Mucosa of stomach (tissue), 1 donor: ENCODE results near the gene GMEB2.
"Not testable (repeated sequence)": the region's sequence is repeated elsewhere in the genome, so short reads cannot be mapped to it uniquely, and the experiment has no call there.

Source experiments
- H3K27me3 ChIP-seq: one replicate; pipeline ENCODE4 v1.7.0; 2013; ENCODE audit warnings: mild to moderate bottlenecking, low read length; ENCODE audit not compliant: control insufficient read depth, insufficient read depth
- H3K36me3 ChIP-seq: one replicate; pipeline ENCODE4 v1.7.0; 2013; ENCODE audit warnings: low read length; ENCODE audit not compliant: control insufficient read depth, insufficient read depth
- H3K4me1 ChIP-seq: one replicate; pipeline ENCODE4 v1.7.0; 2013; ENCODE audit warnings: mild to moderate bottlenecking, low read length; ENCODE audit not compliant: control insufficient read depth, insufficient read depth
- H3K4me3 ChIP-seq: one replicate; pipeline ENCODE4 v1.7.0; 2013; ENCODE audit warnings: low read length
- H3K9ac ChIP-seq: one replicate; pipeline ENCODE4 v1.7.0; 2013; ENCODE audit warnings: mild to moderate bottlenecking, low read length, moderate library complexity
- H3K9me3 ChIP-seq: one replicate; pipeline ENCODE4 v1.7.0; 2013; ENCODE audit warnings: mild to moderate bottlenecking, low read length, moderate library complexity; ENCODE audit not compliant: control insufficient read depth
- donor health status: Pancreatic carcinoma.

The GMEB2 gene

GRCh38 chr20:63630956-63631355 lies 4.1 kb upstream of the GMEB2 start:
- not testable (repeated sequence) for H3K9me3 ChIP-seq, H3K36me3 ChIP-seq, H3K27me3 ChIP-seq, H3K9ac ChIP-seq, H3K4me3 ChIP-seq
- H3K4me1 ChIP-seq: peaks cover 11% of the 10 kb centered on the region

- Histone ChIP-seq H3K27me3 (no peaks in the 10 kb centered on the region), H3K36me3 (no peaks in the 10 kb centered on the region), H3K9me3 (no peaks in the 10 kb centered on the region), H3K9ac (peak overlapping the region; percentile 88), H3K4me3 (peak overlapping the region; percentile 80), H3K4me1 (peaks cover 11% of the 10 kb centered on the region)
Observed at GRCh38 chr20:63628246-63628975, 1.5 kb upstream of the GMEB2 start.

- Histone ChIP-seq H3K9ac (peak overlapping the region; percentile 88), H3K4me3 (peak overlapping the region; percentile 84), H3K9me3 (no peaks in the 10 kb centered on the region), H3K27me3 (no peaks in the 10 kb centered on the region), H3K36me3 (no peaks in the 10 kb centered on the region), H3K4me1 (peaks cover 11% of the 10 kb centered on the region)
Observed at GRCh38 chr20:63627751-63628245, 897 bp upstream of the GMEB2 start.

GRCh38 chr20:63627129-63627750 lies 339 bp upstream of the GMEB2 start:
- Histone ChIP-seq H3K27me3 (no peaks in the 10 kb centered on the region), H3K9me3 (no peaks in the 10 kb centered on the region), H3K9ac (peak overlapping the region; percentile 88), H3K4me3 (peak overlapping the region; percentile 84), H3K4me1 (peaks cover 11% of the 10 kb centered on the region), H3K36me3 (no peaks in the 10 kb centered on the region)

- Histone ChIP-seq H3K9ac (peak overlapping the region; percentile 97), H3K27me3 (no peaks in the 10 kb centered on the region), H3K4me3 (peak overlapping the region; percentile 87), H3K4me1 (peaks cover 11% of the 10 kb centered on the region), H3K36me3 (no peaks in the 10 kb centered on the region), H3K9me3 (no peaks in the 10 kb centered on the region)
Observed at GRCh38 chr20:63625771-63626423, 1.0 kb downstream of the GMEB2 start.

GRCh38 chr20:63624486-63624885 lies 2.4 kb downstream of the GMEB2 start:
- no peak overlapping the region for H3K9ac ChIP-seq
- H3K4me1 ChIP-seq: peaks cover 11% of the 10 kb centered on the region
- no peaks in the 10 kb centered on the region for H3K36me3 ChIP-seq
- H3K27me3 ChIP-seq: no peaks in the 10 kb centered on the region
- no peaks in the 10 kb centered on the region for H3K9me3 ChIP-seq
- H3K4me3 ChIP-seq: no peak overlapping the region

GRCh38 chr20:63622732-63623131 lies 4.2 kb downstream of the GMEB2 start:
- Histone ChIP-seq H3K36me3 (peaks cover 5% of the 10 kb centered on the region), H3K4me3 (no peak overlapping the region), H3K9ac (no peak overlapping the region), H3K27me3 (no peaks in the 10 kb centered on the region), H3K9me3 (no peaks in the 10 kb centered on the region), H3K4me1 (no peaks in the 10 kb centered on the region)

- Histone ChIP-seq H3K4me3 (no peak overlapping the region), H3K36me3 (peaks cover 6% of the 10 kb centered on the region), H3K4me1 (no peaks in the 10 kb centered on the region), H3K9ac (no peak overlapping the region), H3K9me3 (no peaks in the 10 kb centered on the region), H3K27me3 (no peaks in the 10 kb centered on the region)
Observed at GRCh38 chr20:63622096-63622495, 4.8 kb downstream of the GMEB2 start.

GRCh38 chr20:63620991-63621390 lies 5.9 kb downstream of the GMEB2 start:
- Histone ChIP-seq H3K9ac (no peak overlapping the region), H3K4me1 (no peaks in the 10 kb centered on the region), H3K27me3 (no peaks in the 10 kb centered on the region), H3K4me3 (no peak overlapping the region), H3K9me3 (no peaks in the 10 kb centered on the region), H3K36me3 (peaks cover 6% of the 10 kb centered on the region)

GRCh38 chr20:63619505-63619904 lies 7.4 kb downstream of the GMEB2 start:
- Histone ChIP-seq H3K36me3 (peaks cover 6% of the 10 kb centered on the region), H3K4me1 (no peaks in the 10 kb centered on the region), H3K9me3 (no peaks in the 10 kb centered on the region), H3K27me3 (no peaks in the 10 kb centered on the region), H3K4me3 (no peak overlapping the region), H3K9ac (no peak overlapping the region)

GRCh38 chr20:63619086-63619485 lies 7.8 kb downstream of the GMEB2 start:
- H3K4me3 ChIP-seq: no peak overlapping the region
- H3K36me3 ChIP-seq: peaks cover 6% of the 10 kb centered on the region
- H3K4me1 ChIP-seq: no peaks in the 10 kb centered on the region
- no peaks in the 10 kb centered on the region for H3K9me3 ChIP-seq
- no peaks in the 10 kb centered on the region for H3K27me3 ChIP-seq
- no peak overlapping the region for H3K9ac ChIP-seq

- Histone ChIP-seq H3K36me3 (peaks cover 6% of the 10 kb centered on the region), H3K9ac (no peak overlapping the region)
Observed at GRCh38 chr20:63618291-63618980, 8.5 kb downstream of the GMEB2 start.

More at GRCh38 chr20:63618291-63618980, 8.5 kb downstream of the GMEB2 start:
- Histone ChIP-seq H3K4me1 (no peaks in the 10 kb centered on the region), H3K9me3 (no peaks in the 10 kb centered on the region), H3K4me3 (no peak overlapping the region), H3K27me3 (no peaks in the 10 kb centered on the region)
